Loucy (cell line): ENCODE measurements around the gene EFR3B.

Source experiments
- EZH2phosphoT487 ChIP-seq: fragments of 200-600 bp; IDR thresholded peaks from 2 replicates; pipeline ENCODE4 v1.6.1; 2018; ENCODE audit warnings: antibody characterized with exemption, mild to moderate bottlenecking, moderate library complexity, borderline replicate concordance
- TF ChIP-seq, protein P1 (sequence below): fragments of 200-600 bp; sonication (generic); conservative IDR thresholded peaks from 2 replicates; pipeline ENCODE4 v1.5.1; 2014; ENCODE audit warnings: mild to moderate bottlenecking, antibody characterized with exemption, low read length

DNA sequence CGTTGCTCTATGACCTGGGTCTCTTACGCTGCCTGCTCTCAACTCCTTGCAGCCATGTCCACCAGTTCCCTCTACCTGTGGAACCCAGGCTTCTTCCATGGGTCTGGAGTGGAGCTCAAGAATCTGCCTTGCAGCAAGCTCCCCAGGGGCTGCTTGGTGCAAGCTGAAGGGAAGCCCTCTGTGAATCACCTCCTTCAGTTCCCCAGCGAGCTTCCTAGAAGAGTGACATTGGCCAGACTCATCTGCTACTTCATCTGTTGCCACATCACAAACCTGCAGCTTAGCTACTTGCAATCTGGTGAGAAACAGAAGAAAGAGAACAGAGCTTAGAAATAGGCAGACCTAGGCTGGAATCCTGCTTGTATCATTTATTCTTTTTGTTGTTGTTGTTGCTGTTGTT is 9.8 kb upstream of the EFR3B start:
- TF ChIP-seq, protein P1, sequence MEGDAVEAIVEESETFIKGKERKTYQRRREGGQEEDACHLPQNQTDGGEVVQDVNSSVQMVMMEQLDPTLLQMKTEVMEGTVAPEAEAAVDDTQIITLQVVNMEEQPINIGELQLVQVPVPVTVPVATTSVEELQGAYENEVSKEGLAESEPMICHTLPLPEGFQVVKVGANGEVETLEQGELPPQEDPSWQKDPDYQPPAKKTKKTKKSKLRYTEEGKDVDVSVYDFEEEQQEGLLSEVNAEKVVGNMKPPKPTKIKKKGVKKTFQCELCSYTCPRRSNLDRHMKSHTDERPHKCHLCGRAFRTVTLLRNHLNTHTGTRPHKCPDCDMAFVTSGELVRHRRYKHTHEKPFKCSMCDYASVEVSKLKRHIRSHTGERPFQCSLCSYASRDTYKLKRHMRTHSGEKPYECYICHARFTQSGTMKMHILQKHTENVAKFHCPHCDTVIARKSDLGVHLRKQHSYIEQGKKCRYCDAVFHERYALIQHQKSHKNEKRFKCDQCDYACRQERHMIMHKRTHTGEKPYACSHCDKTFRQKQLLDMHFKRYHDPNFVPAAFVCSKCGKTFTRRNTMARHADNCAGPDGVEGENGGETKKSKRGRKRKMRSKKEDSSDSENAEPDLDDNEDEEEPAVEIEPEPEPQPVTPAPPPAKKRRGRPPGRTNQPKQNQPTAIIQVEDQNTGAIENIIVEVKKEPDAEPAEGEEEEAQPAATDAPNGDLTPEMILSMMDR, result no peak
- TF ChIP-seq EZH2phosphoT487, result no peak
